Ectodermal cell (in vitro differentiated cells): ENCODE data around the gene GNG11.

Experiments
- H3K27ac ChIP-seq: 2 replicates; pipeline ENCODE4 v1.7.0; 2013; ENCODE audit warnings: mild to moderate bottlenecking, low read depth, low read length; ENCODE audit not compliant: insufficient read depth, poor library complexity, severe bottlenecking
- H3K27me3 ChIP-seq: 2 replicates; pipeline ENCODE4 v1.7.0; 2013; ENCODE audit warnings: mild to moderate bottlenecking, low read length; ENCODE audit not compliant: insufficient read depth, control insufficient read depth, poor library complexity, severe bottlenecking
- H3K36me3 ChIP-seq: one replicate; pipeline ENCODE4 v1.7.0; 2013; ENCODE audit warnings: low read length; ENCODE audit not compliant: control insufficient read depth, insufficient read depth
- H3K4me1 ChIP-seq: one replicate; pipeline ENCODE4 v1.7.0; 2013; ENCODE audit warnings: low read length; ENCODE audit not compliant: control insufficient read depth, insufficient read depth
- H3K4me3 ChIP-seq: 2 replicates; pipeline ENCODE4 v1.7.0; 2013; ENCODE audit warnings: low read depth, low read length, control low read depth; ENCODE audit not compliant: insufficient read depth
- H3K9me3 ChIP-seq: 2 replicates; pipeline ENCODE4 v1.7.0; 2013; ENCODE audit warnings: mild to moderate bottlenecking, low read length, moderate library complexity; ENCODE audit not compliant: control insufficient read depth
- WGBS, 2 experiments: methylation state at CpG; one replicate each; pipeline ENCODE4 v1.1.7; 2013; ENCODE audit warnings: missing lambda C conversion rate in 2 of 2; 5-methylcytosine and 5-hydroxymethylcytosine counted together

The GNG11 gene

DNA sequence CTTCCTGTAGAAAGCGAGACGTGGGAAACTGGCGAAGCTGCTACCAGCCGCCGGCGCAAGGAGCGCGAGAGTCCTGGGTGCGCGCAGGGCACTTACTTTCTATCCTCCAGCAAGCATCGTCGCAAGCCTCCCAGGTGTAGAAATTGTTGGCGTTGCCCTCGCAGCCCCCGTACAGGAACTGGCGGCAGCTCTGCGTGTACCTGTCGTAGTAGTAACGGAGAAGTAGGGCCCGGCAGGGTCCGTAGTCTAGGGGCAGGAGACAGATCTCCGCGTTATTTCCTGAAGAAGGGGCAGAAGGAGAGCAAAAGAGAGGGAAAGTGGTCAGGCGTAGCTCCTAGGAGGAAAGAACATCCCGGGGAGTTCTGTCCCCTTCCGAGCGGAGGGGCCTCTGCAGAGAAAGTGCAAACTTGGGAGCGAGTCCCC is 31.5 kb upstream of the GNG11 start:
- 0 to 2% methylated on average over 28 of the region's 28 CpGs for WGBS, 2 experiments
- no peaks in the 10 kb centered on the region for H3K9me3 ChIP-seq
- H3K27me3 ChIP-seq: peaks cover 40% of the 10 kb centered on the region
- H3K4me1 ChIP-seq: peaks cover 3% of the 10 kb centered on the region
- H3K36me3 ChIP-seq: no peaks in the 10 kb centered on the region
- no peak overlapping the region for H3K27ac ChIP-seq
- H3K4me3 ChIP-seq: peak overlapping the region; percentile 49

- Histone ChIP-seq H3K27me3 (peaks cover 40% of the 10 kb centered on the region), H3K4me1 (peaks cover 3% of the 10 kb centered on the region), H3K36me3 (no peaks in the 10 kb centered on the region), H3K27ac (no peak within 1 kb of the TSS), H3K9me3 (no peaks in the 10 kb centered on the region), H3K4me3 (peak within 1 kb of the TSS; percentile 49)
- 1% methylated on average over 49 of the region's 49 CpGs for WGBS, 2 experiments
These were observed 31.0 kb upstream of the GNG11 start, which contains the start of gene TFPI2 for GRCh38 chr7:93890464-93891068. TSS of gene TFPI2 (minus strand) at chr7:93890753. CDS start at chr7:93890678, 75 bp downstream.

- Histone ChIP-seq H3K9me3 (no peaks in the 10 kb centered on the region), H3K36me3 (no peaks in the 10 kb centered on the region), H3K27ac (no peak overlapping the region), H3K4me1 (peaks cover 3% of the 10 kb centered on the region), H3K27me3 (peaks cover 31% of the 10 kb centered on the region), H3K4me3 (no peak overlapping the region)
- WGBS, 2 experiments: 100% methylated on average over 1 of the region's 1 CpG; no CpG with 5 or more reads in 1 of the 2 experiments
These were observed 27.1 kb upstream of the GNG11 start for GRCh38 chr7:93894426-93894825.

- H3K4me3 ChIP-seq: no peak overlapping the region
- H3K27me3 ChIP-seq: peaks cover 24% of the 10 kb centered on the region
- H3K9me3 ChIP-seq: no peaks in the 10 kb centered on the region
- 93 to 94% methylated on average over 3 of the region's 3 CpGs for WGBS, 2 experiments
- no peaks in the 10 kb centered on the region for H3K36me3 ChIP-seq
- H3K4me1 ChIP-seq: peaks cover 3% of the 10 kb centered on the region
- H3K27ac ChIP-seq: no peak overlapping the region
These were observed 26.4 kb upstream of the GNG11 start for GRCh38 chr7:93894966-93895640.

DNA sequence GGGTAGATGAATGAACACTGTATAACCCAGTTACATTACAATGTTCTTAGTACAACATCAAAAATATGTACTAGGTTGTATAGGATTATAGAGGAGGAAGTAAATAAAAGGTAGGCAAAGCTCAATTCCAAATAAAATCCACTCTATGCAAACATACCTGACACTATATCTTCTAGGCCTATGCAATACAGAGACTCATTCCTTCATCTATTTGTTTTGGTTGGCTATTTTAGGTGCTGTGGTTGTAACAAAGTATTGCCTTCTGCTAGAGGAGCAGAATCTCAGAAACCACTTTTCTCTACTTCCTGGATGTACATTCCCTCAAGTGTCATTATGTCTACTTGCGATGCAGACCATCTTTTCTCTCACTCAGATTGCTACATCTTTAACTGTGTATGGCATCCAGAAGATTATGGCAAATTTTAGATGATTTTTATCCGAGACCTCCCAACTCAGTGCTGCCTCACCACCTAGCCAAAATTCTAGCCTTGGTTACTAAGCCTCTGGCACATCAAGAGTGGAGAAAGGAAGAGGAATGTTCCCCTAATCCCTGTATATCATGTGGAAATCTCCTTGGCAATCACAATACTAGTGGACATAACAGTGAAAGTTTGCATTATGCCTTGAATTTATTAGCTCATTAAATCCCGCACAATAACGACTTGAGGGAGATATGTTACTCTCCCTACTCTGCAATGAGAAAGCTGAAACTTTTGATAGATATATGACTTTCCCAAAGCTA is 25.5 kb upstream of the GNG11 start:
- Histone ChIP-seq H3K4me1 (no peaks in the 10 kb centered on the region), H3K27ac (no peak overlapping the region), H3K27me3 (peaks cover 15% of the 10 kb centered on the region), H3K36me3 (no peaks in the 10 kb centered on the region), H3K4me3 (no peak overlapping the region), H3K9me3 (no peaks in the 10 kb centered on the region)
- 95 to 96% methylated on average over 4 of the region's 4 CpGs for WGBS, 2 experiments

DNA sequence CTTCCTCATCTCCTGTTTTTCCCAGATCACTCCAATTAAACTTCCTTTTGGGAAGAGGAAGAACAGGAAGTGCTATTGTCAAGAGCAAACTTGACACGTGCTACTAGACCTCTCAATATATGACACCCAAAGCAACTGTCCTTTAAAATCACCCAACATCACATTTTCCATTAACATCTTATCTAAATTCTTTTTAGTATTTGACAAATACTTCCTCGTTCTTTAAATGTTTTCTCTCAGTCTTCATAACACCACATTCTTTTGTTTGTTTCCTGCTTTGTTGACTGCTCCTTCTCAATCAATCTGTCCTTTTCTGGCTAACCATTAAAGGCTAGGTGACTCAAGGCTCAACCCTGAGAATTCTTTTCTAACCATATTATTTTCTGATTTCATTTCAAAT is 23.9 kb upstream of the GNG11 start:
- Histone ChIP-seq H3K36me3 (no peaks in the 10 kb centered on the region), H3K27ac (no peak overlapping the region), H3K4me3 (no peak overlapping the region), H3K9me3 (no peaks in the 10 kb centered on the region), H3K4me1 (no peaks in the 10 kb centered on the region), H3K27me3 (peaks cover under 1% of the 10 kb centered on the region)
- WGBS, 2 experiments: 83 to 88% methylated on average over 2 of the region's 2 CpGs

GRCh38 chr7:93902777-93903423 is 18.6 kb upstream of the GNG11 start:
- peaks cover 4% of the 10 kb centered on the region for H3K9me3 ChIP-seq
- WGBS, 2 experiments: 100% methylated on average over 1 of the region's 1 CpG; no CpG with 5 or more reads in 1 of the 2 experiments
- no peak overlapping the region for H3K4me3 ChIP-seq
- no peak overlapping the region for H3K27ac ChIP-seq
- no peaks in the 10 kb centered on the region for H3K36me3 ChIP-seq
- no peaks in the 10 kb centered on the region for H3K27me3 ChIP-seq
- no peaks in the 10 kb centered on the region for H3K4me1 ChIP-seq

DNA sequence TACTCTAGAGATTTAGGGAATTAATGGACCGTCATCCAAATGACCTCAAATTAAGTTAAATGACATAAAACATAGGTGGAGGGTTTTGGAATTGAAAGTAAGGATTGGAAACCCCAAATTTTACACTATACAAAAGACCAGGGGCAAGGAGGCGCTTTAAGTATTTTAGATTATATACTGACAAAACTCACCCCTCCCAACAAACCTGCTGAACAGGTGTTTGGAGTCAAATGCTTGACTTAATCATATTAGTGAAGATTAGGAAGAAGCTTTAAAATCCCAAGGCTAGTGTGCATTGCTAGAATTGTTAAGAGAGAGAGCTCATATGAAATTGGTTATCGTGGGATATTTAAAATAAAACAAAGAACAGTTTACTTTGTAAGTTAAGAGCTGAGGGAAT is 15.3 kb upstream of the GNG11 start, which contains the start of gene GNGT1:
TSS of gene GNGT1 (plus strand) at position 301 of the 400 bp plus-strand sequence. CDS start 180 bp downstream, outside the sequence.
- Histone ChIP-seq H3K9me3 (peaks cover 4% of the 10 kb centered on the region), H3K36me3 (no peaks in the 10 kb centered on the region), H3K4me3 (no peak within 1 kb of the TSS), H3K4me1 (no peaks in the 10 kb centered on the region), H3K27ac (no peak within 1 kb of the TSS), H3K27me3 (no peaks in the 10 kb centered on the region)
- WGBS, 2 experiments: 96 to 100% methylated on average over 1 to 2 of the region's 3 CpGs

DNA sequence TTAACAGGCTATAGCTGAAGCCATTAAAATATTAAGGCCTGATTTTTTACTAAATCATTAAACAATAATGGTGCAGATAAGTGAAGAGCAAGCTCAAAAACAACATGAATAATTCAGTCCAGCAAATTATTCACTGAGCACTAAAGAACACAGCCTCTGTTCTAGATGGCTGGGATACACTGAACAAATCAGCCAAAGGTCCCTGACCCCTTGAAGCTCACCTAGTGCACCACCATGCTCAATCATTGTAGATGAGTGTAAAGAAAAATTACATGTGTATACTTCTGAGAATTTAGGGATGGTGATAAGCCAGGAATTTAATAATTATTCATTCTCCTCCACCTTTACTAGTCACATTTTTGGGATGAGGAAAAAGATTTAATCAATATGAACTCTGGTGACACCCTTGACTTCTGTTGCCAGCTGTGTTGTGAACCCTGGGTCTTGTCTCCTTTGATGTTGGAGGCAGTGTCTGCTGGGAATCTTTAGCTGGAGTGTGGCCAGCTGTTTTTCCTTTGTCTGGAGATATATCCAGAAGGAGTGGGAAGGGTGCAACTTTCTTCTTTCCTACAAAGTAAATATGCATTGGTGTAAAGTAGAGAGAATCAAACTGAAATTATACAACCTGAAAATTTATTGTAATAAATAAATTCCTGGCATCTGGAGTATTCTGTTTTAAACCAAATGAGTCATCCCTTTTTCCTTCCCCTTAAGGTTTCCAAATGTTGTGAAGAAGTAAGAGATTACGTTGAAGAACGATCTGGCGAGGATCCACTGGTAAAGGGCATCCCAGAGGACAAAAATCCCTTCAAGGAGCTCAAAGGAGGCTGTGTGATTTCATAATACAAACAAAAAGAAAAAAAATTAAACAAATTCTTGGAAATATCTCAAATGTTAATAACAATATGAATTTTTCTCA is 11.2 kb upstream of the GNG11 start:
- H3K27me3 ChIP-seq: no peaks in the 10 kb centered on the region
- H3K36me3 ChIP-seq: no peaks in the 10 kb centered on the region
- no peak overlapping the region for H3K27ac ChIP-seq
- no peaks in the 10 kb centered on the region for H3K9me3 ChIP-seq
- WGBS, 2 experiments: 85% methylated on average over 2 of the region's 3 CpGs; no CpG with 5 or more reads in 1 of the 2 experiments
- no peaks in the 10 kb centered on the region for H3K4me1 ChIP-seq
- no peak overlapping the region for H3K4me3 ChIP-seq
